GM23338 (cell line): ENCODE data around the gene SLC25A34. TPM values are rescaled to one million over a fixed set of nuclear protein-coding genes. Genes with fewer than 3 reads are reported as not detected.

Source experiments
- ATAC-seq: fragments of 200-7000 bp; cut with Tn5 transposase; 3 replicates; pipeline ENCODE4 v1.9.1; 2020
- DNase-seq: peaks from one replicate; pipeline ENCODE4 v3.0.0-alpha.2; 2015; ENCODE audit warnings: low spot score
- H2AFZ ChIP-seq: fragments of 200-600 bp; sonication (generic); 2 replicates; pipeline ENCODE4 v1.8.0; 2016; ENCODE audit warnings: antibody characterized with exemption, mild to moderate bottlenecking, moderate library complexity
- H3F3A ChIP-seq: fragments of 200-600 bp; sonication (generic); replicated peaks from 2 replicates; pipeline ENCODE4 v1.8.0; 2017; ENCODE audit warnings: antibody characterized with exemption, mixed run types, low read depth
- H3K27ac ChIP-seq: fragments of 200-600 bp; sonication (generic); 2 replicates; pipeline ENCODE4 v1.6.1; 2016; ENCODE audit warnings: low read depth
- H3K27me3 ChIP-seq: fragments of 200-600 bp; sonication (generic); 2 replicates; pipeline ENCODE4 v1.8.0; 2016; ENCODE audit warnings: mild to moderate bottlenecking, mixed run types, moderate library complexity; ENCODE audit not compliant: insufficient read depth
- H3K36me3 ChIP-seq: fragments of 200-600 bp; sonication (generic); 2 replicates; pipeline ENCODE4 v1.8.0; 2016; ENCODE audit warnings: mild to moderate bottlenecking; ENCODE audit not compliant: insufficient read depth
- H3K4me1 ChIP-seq: fragments of 200-600 bp; sonication (generic); 2 replicates; pipeline ENCODE4 v1.8.0; 2016; ENCODE audit warnings: mild to moderate bottlenecking, moderate library complexity; ENCODE audit not compliant: insufficient read depth
- H3K4me2 ChIP-seq: fragments of 200-600 bp; sonication (generic); 2 replicates; pipeline ENCODE4 v1.7.1; 2017; ENCODE audit warnings: mixed run types
- H3K4me3 ChIP-seq: fragments of 200-600 bp; sonication (generic); 2 replicates; pipeline ENCODE4 v1.6.1; 2016; ENCODE audit warnings: mixed run types
- H3K79me2 ChIP-seq: fragments of 200-600 bp; sonication (generic); replicated peaks from 2 replicates; pipeline ENCODE4 v1.8.0; 2017; ENCODE audit warnings: mild to moderate bottlenecking; ENCODE audit not compliant: insufficient read depth
- H3K9me2 ChIP-seq: fragments of 200-600 bp; sonication (generic); 2 replicates; pipeline ENCODE4 v1.8.0; 2017; ENCODE audit not compliant: insufficient read depth
- H4K20me1 ChIP-seq: fragments of 200-600 bp; sonication (generic); replicated peaks from 2 replicates; pipeline ENCODE4 v1.8.0; 2017; ENCODE audit warnings: mild to moderate bottlenecking; ENCODE audit not compliant: insufficient read depth
- H3K27ac Mint-ChIP-seq: 2 replicates; pipeline ENCODE4 v1.8.0; 2020; ENCODE audit warnings: inconsistent platforms, mild to moderate bottlenecking, moderate library complexity, mixed read lengths
- H3K27me3 Mint-ChIP-seq: 3 replicates; pipeline ENCODE4 v1.8.0; 2022; ENCODE audit warnings: low read depth, mild to moderate bottlenecking, moderate library complexity, mixed read lengths, inconsistent platforms; ENCODE audit not compliant: insufficient read depth, poor library complexity
- H3K36me3 Mint-ChIP-seq: 3 replicates; pipeline ENCODE4 v1.8.0; 2021; ENCODE audit warnings: low read depth, mild to moderate bottlenecking, inconsistent platforms, moderate library complexity, mixed read lengths
- H3K4me1 Mint-ChIP-seq: 3 replicates; pipeline ENCODE4 v1.8.0; 2020; ENCODE audit warnings: mild to moderate bottlenecking, inconsistent platforms, mixed read lengths
- H3K4me3 Mint-ChIP-seq: 3 replicates; pipeline ENCODE4 v1.8.0; 2021; ENCODE audit warnings: moderate library complexity, mild to moderate bottlenecking, inconsistent platforms, mixed read lengths
- H3K9me3 Mint-ChIP-seq: 3 replicates; pipeline ENCODE4 v1.8.0; 2020; ENCODE audit warnings: moderate library complexity, mild to moderate bottlenecking, inconsistent platforms, mixed read lengths
- EZH2 ChIP-seq: fragments of 200-600 bp; sonication (generic); IDR thresholded peaks from one replicate; pipeline ENCODE4 v1.8.0; 2017; ENCODE audit warnings: antibody characterized with exemption, mild to moderate bottlenecking, low read depth; ENCODE audit not compliant: unreplicated experiment
- NANOG ChIP-seq: IDR thresholded peaks from 2 replicates; pipeline ENCODE4 v1.6.1; 2016; ENCODE audit warnings: antibody characterized with exemption, borderline replicate concordance
- ZNF114 ChIP-seq: fragments of 250-450 bp; sonication (Bioruptor Pico); IDR thresholded peaks from 2 replicates; pipeline ENCODE4 v1.5.0; 2020; ENCODE audit warnings: mild to moderate bottlenecking, moderate library complexity
- ZNF331 ChIP-seq: fragments of 250-450 bp; sonication (Bioruptor Pico); IDR thresholded peaks from 2 replicates; pipeline ENCODE4 v1.5.0; 2020; ENCODE audit warnings: low read depth, mild to moderate bottlenecking, moderate library complexity
- ZNF462 ChIP-seq: fragments of 250-450 bp; sonication (Bioruptor Pico); IDR thresholded peaks from 2 replicates; pipeline ENCODE4 v1.5.0; 2020; ENCODE audit warnings: mild to moderate bottlenecking, moderate library complexity
- polyA plus RNA-seq: library from polyadenylated mRNA; unstranded; fragments of >200 nt; fragmentation: Nextera tagmentation; extraction: Ambion mirVana; gene quantifications from 2 replicates; pipeline ENCODE4 v1.2.1, GENCODE V29; 2016
- total RNA-seq: library from RNA; depleted of rRNA; stranded (reverse); fragments of >200 nt; shearing (Covaris generic); gene quantifications from 2 replicates; pipeline ENCODE4 v1.2.3, GENCODE V29; 2014
- TF ChIP-seq, protein P1 (sequence below), 2 experiments: fragments of 200-600 bp in 1 of 2; sonication (generic) in 1 of 2; conservative IDR thresholded peaks; 2 replicates each; pipeline versions ENCODE4 v1.5.1 to v1.6.1; 2016 to 2017; ENCODE audit warnings: antibody characterized with exemption in 2 of 2, low read depth in 2 of 2, mild to moderate bottlenecking in 2 of 2, moderate library complexity in 1 of 2
- TF ChIP-seq, protein P2 (sequence below): IDR thresholded peaks from 2 replicates; pipeline ENCODE4 v1.6.1; 2016; ENCODE audit warnings: antibody characterized with exemption

Gene SLC25A34
- total and polyA plus RNA-seq, 2 experiments from 2014 or later: 0.11 to 3.5 TPM

DNA sequence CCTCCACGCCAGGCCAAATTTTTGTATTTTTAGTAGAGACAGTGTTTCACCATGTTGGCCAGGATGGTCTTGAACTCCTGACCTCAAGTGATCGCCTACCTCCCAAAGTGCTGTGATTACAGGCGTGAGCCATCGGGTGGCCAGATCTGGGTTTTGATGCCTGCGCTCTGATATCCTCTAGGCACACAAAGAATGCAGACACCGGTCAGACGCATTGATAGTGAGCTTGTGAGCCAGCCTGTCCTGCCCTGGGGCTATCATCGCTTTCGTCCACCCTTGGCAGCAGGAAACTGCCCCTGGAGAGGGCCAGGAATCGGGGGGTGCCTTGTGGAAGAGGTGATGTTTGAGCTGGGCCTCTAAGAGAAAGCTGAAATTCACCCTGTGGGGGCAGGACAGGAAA is 26.5 kb downstream of the SLC25A34 start:
- Histone ChIP-seq H3F3A (peaks cover 14% of the 10 kb centered on the region), H3K4me2 (no peak overlapping the region), H2AFZ (no peak overlapping the region), H4K20me1 (peaks cover 34% of the 10 kb centered on the region), H3K4me1 (peaks cover 23% of the 10 kb centered on the region), H3K9me2 (no peaks in the 10 kb centered on the region), H3K4me3 (no peak overlapping the region), H3K27ac (peak overlapping the region; percentile 59; the same call in 1 of the 2 replicates), H3K36me3 (peaks cover 12% of the 10 kb centered on the region), H3K79me2 (peaks cover 59% of the 10 kb centered on the region), H3K27me3 (no peaks in the 10 kb centered on the region)
- Mint-ChIP-seq H3K27me3 (peaks cover 24% of the 10 kb centered on the region), H3K9me3 (no peaks in the 10 kb centered on the region; the same call in 2 of the 3 replicates), H3K4me1 (peaks cover 31% of the 10 kb centered on the region), H3K27ac (peak overlapping the region; percentile 89), H3K4me3 (no peak overlapping the region), H3K36me3 (peaks cover 55% of the 10 kb centered on the region)
- ATAC-seq: no peak
- TF ChIP-seq, protein P1, sequence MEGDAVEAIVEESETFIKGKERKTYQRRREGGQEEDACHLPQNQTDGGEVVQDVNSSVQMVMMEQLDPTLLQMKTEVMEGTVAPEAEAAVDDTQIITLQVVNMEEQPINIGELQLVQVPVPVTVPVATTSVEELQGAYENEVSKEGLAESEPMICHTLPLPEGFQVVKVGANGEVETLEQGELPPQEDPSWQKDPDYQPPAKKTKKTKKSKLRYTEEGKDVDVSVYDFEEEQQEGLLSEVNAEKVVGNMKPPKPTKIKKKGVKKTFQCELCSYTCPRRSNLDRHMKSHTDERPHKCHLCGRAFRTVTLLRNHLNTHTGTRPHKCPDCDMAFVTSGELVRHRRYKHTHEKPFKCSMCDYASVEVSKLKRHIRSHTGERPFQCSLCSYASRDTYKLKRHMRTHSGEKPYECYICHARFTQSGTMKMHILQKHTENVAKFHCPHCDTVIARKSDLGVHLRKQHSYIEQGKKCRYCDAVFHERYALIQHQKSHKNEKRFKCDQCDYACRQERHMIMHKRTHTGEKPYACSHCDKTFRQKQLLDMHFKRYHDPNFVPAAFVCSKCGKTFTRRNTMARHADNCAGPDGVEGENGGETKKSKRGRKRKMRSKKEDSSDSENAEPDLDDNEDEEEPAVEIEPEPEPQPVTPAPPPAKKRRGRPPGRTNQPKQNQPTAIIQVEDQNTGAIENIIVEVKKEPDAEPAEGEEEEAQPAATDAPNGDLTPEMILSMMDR (conservative IDR thresholded peaks at IDR 0.05; ENCODE audit: low read depth in 2 of 2): peak in 1 of 2 experiments; percentile 19; a peak in 1 of 4 replicates
- TF ChIP-seq, protein P2, sequence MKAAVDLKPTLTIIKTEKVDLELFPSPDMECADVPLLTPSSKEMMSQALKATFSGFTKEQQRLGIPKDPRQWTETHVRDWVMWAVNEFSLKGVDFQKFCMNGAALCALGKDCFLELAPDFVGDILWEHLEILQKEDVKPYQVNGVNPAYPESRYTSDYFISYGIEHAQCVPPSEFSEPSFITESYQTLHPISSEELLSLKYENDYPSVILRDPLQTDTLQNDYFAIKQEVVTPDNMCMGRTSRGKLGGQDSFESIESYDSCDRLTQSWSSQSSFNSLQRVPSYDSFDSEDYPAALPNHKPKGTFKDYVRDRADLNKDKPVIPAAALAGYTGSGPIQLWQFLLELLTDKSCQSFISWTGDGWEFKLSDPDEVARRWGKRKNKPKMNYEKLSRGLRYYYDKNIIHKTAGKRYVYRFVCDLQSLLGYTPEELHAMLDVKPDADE: no peak
- no peak for TF ChIP-seq ZNF114 (CRISPR knock-in tag)
- DNase-seq: peak; percentile 59

- peak overlapping the region; percentile 68; the same call in 1 of the 2 replicates for H3K27ac Mint-ChIP-seq
- peaks cover 71% of the 10 kb centered on the region for H3K36me3 Mint-ChIP-seq
- no peaks in the 10 kb centered on the region; the same call in 2 of the 3 replicates for H3K9me3 Mint-ChIP-seq
- H3K36me3 ChIP-seq: peaks cover 28% of the 10 kb centered on the region
- peaks cover 28% of the 10 kb centered on the region for H3K4me1 Mint-ChIP-seq
- peak overlapping the region; percentile 32; the same call in 1 of the 2 replicates for H3K27ac ChIP-seq
- peaks cover 18% of the 10 kb centered on the region for H3K4me1 ChIP-seq
- H3K27me3 ChIP-seq: no peaks in the 10 kb centered on the region
- no peak overlapping the region for H3K4me3 Mint-ChIP-seq
- H3F3A ChIP-seq: 0 out of 2 replicates have a peak, but pooled peaks cover 8% of the 10 kb centered on the region
- no peak for ATAC-seq
- no peak overlapping the region for H3K4me3 ChIP-seq
- peaks cover 34% of the 10 kb centered on the region for H4K20me1 ChIP-seq
- H3K27me3 Mint-ChIP-seq: peaks cover 21% of the 10 kb centered on the region
- no peak overlapping the region for H3K4me2 ChIP-seq
- no peak overlapping the region for H2AFZ ChIP-seq
- H3K79me2 ChIP-seq: peaks cover 55% of the 10 kb centered on the region
- H3K9me2 ChIP-seq: no peaks in the 10 kb centered on the region
- DNase-seq: no peak
- TF ChIP-seq, protein P2: no peak
- TF ChIP-seq ZNF331 (CRISPR knock-in tag) (no peak), EZH2 (no peak), NANOG (no peak), ZNF462 (CRISPR knock-in tag) (no peak)
- TF ChIP-seq, protein P1 (conservative IDR thresholded peaks at IDR 0.05; ENCODE audit: low read depth in 2 of 2): no peak
Observed at GRCh38 chr1:15764269-15764764, 28.3 kb downstream of the SLC25A34 start.
